Activated T-helper 9 cell treated with anti-CD3 and anti-CD28 coated beads, Interleukin-2, amount 50 U/mL, for 16 hours (primary cell): ENCODE data around the gene BTBD19.
A peak's percentile ranks its signal among the peaks of the same experiment; 100 is the strongest.
"Not testable (repeated sequence)": the region's sequence is repeated elsewhere in the genome, so short reads cannot be mapped to it uniquely, and the experiment has no call there.

Source experiments
- DNase-seq: peaks from one replicate; pipeline ENCODE4 v3.0.0-alpha.2; 2020; ENCODE audit warnings: low read depth

Gene BTBD19

GRCh38 chr1:44808938-44809917, 905 bp downstream of the BTBD19 start:
- DNase-seq = peak; percentile 78

GRCh38 chr1:44810101-44810761, 1.9 kb downstream of the BTBD19 start:
- no peak for DNase-seq

- not testable (repeated sequence) for DNase-seq
Observed at GRCh38 chr1:44810762-44811105, 2.4 kb downstream of the BTBD19 start.

DNA sequence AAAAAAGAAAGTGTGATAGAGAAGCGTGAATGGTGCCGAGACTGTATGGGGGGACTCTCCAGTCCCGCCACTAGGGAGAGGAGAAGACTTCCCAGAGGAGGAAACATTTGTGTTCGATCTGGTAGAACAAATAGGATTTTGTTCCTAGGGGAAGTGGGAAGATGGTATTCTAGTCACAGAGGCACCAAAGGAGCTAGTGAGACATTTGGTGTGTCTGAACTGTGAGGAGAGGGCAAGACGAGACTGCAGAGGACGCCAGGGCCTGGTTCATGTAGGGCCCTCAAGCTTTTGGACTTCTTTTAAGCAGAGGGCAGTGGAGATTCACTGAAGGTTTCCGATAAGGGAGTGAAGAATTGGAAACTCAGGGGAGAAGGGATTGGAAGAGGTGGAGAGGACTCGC, 2.9 kb downstream of the BTBD19 start:
- DNase-seq = no peak

DNA sequence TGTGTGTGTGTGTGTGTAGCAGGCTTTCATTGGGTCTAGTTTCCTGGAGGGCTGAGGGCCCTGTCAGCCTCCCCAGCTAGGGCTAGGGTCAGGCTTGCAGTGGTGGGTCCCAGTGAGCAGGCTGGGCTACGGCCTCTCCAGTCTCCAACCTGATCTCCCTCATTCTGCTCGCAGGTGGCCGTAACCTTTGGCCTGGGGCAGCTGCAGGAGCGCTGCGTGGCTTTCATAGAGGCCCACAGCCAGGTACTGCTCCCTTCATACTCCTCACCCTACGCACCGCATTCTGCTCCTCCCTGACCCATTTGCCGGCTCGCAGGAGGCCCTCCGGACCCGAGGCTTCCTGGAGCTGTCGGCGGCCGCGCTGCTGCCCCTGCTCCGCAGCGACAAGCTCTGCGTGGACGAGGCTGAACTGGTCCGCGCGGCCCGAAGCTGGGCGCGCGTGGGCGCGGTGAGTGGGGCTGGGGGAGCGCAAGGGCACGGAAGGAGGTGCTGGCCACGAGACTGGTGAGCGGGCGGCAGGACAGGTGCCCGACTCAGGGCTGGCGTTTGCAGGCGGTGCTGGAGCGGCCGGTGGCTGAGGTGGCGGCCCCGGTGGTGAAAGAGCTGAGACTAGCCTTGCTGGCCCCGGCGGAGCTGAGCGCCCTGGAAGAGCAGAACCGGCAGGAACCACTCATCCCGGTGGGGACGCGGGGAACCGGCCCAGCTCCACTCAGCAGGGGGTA, 4.7 kb downstream of the BTBD19 start:
- DNase-seq = no peak

DNA sequence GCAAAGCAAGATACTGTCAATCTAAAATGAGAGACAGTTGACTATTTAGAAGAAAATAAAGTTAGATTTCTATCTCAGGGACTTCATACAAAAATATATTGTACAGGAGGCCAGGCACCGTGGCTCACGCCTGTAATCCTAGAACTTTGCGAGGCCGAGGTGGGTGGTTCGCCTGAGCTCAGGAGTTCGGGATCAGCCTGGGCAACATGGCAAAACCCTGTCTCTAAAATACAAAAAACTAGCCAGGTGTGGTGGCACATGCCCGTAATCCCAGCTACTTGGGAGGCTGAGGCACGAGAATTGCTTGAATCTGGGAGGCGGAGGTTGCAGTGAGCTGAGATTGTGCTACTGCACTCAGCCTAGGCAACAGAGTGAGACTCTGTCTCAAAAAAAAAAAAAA, 7.6 kb downstream of the BTBD19 start:
- not testable (repeated sequence) for DNase-seq

DNA sequence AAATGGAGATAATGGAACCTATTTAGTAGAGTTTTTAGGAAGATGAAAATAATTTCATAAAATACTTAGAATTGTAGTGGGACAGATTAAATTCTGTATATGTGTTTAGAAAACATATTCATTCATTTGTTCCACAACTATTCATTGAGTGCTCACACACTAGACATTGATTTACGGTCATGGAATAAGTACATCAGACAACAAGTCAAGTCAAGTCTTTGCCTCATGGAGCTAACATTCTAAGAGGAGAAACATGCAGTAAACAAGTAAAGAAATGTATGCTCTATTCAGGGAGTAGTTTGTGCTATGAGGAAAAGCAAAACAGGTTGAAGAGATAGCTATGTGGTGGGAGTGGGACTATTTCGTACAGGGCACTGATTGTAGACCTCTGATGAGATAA, 9.0 kb downstream of the BTBD19 start:
- no peak for DNase-seq

DNA sequence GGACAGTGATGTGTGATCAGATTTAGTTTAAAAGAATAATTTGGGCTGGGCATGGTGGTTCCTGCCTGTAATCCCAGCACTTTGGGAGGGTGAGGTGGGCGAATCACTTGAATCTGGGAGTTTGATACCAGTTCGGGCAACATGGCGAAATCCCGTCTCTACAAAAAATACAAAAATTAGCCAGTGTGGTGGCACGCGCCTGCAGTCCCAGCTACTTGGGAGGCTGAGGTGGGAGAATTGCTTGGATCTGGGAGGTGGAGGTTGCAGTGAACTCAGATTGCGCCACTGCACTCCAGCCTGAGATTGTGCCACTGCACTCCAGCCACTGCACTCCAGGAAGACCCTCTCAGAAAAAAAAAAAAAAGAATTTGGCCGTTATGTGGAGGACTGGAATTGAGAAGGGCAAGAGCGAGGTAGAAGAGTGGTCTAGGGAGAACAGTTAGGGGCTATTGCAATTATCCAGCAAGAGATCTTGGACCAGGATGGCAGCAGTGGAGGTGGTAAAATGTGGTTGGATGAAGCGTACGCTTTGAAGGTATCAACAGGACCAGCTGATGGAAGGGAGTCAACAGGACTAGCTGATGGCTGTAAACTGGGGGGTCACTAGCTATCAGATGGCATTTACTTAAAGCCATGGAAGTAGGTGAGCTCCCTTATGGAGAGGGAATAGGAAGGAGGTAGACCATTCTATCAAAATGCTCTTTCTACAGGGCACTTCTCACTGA, 9.6 kb downstream of the BTBD19 start:
- DNase-seq = no peak

DNA sequence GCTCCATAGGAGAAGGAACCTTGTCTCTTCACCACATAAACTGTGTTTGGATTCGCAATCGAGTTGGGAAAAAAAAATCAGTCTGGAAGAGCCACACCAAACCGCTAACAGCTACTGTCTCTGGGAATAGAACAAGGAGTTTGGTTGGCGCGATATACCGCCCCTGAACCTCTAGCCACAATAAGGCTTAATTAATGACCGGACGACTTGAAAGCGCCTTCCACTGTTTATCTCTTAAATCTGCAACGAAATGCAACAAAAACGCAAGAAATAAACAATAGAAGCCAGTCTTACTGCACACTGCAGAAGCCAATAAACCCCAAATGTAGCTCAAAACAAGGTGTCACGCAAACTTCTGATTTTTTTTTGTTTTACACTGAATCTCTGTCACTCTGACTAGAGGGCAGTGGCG, 10.9 kb downstream of the BTBD19 start:
- DNase-seq = no peak

GRCh38 chr1:44819608-44820327, 11.4 kb downstream of the BTBD19 start:
- peak; percentile 59 for DNase-seq

- DNase-seq = no peak
Observed at GRCh38 chr1:44820328-44821239, 12.3 kb downstream of the BTBD19 start.

DNA sequence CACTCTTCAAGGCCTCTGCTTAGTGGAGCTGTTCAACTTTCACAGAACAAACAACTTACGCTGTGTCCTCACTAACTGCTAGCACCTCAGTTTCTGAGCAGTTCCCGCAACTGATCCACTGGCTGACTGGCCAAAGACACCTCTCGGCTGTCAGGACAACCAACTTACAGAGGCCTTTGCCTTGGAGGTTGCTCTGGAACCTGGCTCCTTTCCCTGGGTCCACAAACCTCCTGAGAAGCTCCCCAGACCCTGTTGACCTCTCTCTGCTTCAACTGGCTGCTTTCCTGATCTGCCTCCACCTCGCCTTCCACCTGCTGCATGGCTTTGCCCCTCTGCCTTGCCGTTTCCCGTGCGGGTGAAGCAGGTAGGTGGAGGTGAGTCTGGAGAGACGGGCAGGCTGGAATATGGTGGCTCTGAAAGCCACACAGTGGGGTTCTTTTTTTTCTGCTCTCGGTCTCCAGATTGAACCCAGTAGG, 13.0 kb downstream of the BTBD19 start:
- DNase-seq = no peak

- DNase-seq = no peak
Observed at GRCh38 chr1:44822131-44822701, 13.9 kb downstream of the BTBD19 start.

- no peak for DNase-seq
Observed at GRCh38 chr1:44822981-44823451, 14.7 kb downstream of the BTBD19 start.

- not testable (repeated sequence) for DNase-seq
Observed at GRCh38 chr1:44824392-44824791, 16.1 kb downstream of the BTBD19 start.

GRCh38 chr1:44826375-44827196, 18.3 kb downstream of the BTBD19 start:
- DNase-seq = no peak

DNA sequence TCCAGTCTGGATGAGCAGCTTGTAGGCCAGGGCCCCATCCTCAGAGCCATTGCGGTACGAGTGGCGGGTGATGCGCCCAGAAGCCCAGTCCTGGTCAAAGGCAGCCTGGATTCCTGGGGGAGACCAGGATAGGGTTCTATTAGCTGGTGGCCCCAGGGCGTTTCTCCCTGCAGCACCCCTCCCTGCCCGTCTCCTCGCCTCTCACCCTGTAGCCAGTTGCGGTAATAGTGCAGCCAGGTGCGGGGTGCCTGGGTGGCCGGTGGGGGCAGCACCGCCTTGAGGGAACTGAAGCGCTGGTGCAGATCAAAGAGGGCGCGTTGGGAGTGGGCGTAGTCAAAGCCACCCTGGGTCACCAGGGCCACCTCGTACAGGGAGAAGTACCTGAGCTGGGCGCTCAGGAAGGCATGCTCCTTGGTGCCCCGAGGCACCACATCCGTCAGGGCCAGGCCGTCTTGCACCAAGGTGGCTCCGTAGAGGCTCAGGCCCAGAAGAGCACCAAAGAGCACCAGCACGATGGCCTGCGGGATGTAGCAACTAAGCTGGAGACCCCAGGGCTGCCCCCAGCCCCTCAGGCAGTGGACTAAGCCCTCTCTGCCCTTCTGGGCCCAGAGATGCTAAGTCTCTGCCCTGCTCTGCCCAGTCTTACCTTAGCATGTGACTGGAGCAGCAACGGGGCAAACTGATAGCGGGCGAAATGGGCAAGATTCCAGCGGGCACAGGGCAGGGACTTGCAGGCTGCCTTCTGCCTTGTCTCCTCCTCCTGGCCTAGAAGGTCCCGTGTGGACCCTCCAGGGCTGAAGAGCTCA, 19.1 kb downstream of the BTBD19 start:
- DNase-seq = no peak
